ENCODE measurements around the gene FOXL2.

- no peak for TF ChIP-seq YY1 (IDR thresholded peaks at IDR 0.05; ENCODE audit: insufficient read depth, insufficient replicate concordance, low read depth, low read length)
- TF ChIP-seq ZZZ3 (CRISPR knock-in tag; IDR thresholded peaks at IDR 0.05; ENCODE audit: borderline replicate concordance) = no peak
- no peak for TF ChIP-seq RFXANK (CRISPR knock-in tag; IDR thresholded peaks at IDR 0.05)
- no peak for TF ChIP-seq RNF219 (CRISPR knock-in tag; IDR thresholded peaks at IDR 0.05)
- TF ChIP-seq MAZ (IDR thresholded peaks at IDR 0.05; ENCODE audit: borderline replicate concordance, low read depth, low read length) = no peak
- no peak; the same call in 1 of the 2 replicates for TF ChIP-seq MAZ (CRISPR knock-in tag; IDR thresholded peaks at IDR 0.05; ENCODE audit: low read depth)
- peak; percentile 43; the same call in 1 of the 2 replicates for TF ChIP-seq FOXK1 (CRISPR knock-in tag; IDR thresholded peaks at IDR 0.05; ENCODE audit: borderline replicate concordance, low read depth)
- no peak for TF ChIP-seq ZNF496 (CRISPR knock-in tag; IDR thresholded peaks at IDR 0.05; ENCODE audit: insufficient replicate concordance)
- no peak for TF ChIP-seq FOXP1 (IDR thresholded peaks at IDR 0.05)
- no peak for TF ChIP-seq FOXP1 (CRISPR knock-in tag; IDR thresholded peaks at IDR 0.05)
- TF ChIP-seq ZSCAN25 (CRISPR knock-in tag; IDR thresholded peaks at IDR 0.05) = peak; percentile 93
- TF ChIP-seq GTF3A (CRISPR knock-in tag; conservative IDR thresholded peaks at IDR 0.05) = no peak
- no peak for TF ChIP-seq CEBPB (IDR thresholded peaks at IDR 0.05; ENCODE audit: borderline replicate concordance, low read depth, low read length)
- no peak for TF ChIP-seq MTF1 (CRISPR knock-in tag; IDR thresholded peaks at IDR 0.05)
- TF ChIP-seq HNF4A (CRISPR knock-in tag; IDR thresholded peaks at IDR 0.05) = no peak
Observed at GRCh38 chr3:138914870-138915502, 32.0 kb downstream of the FOXL2 start.
